Ecto neural progenitor cell (in vitro differentiated cells): ENCODE measurements around the gene ARL6IP6.

ENCODE experiments used
- DNase-seq: peaks from one replicate; pipeline ENCODE4 v3.0.0-alpha.2; 2018; ENCODE audit warnings: low spot score

Gene ARL6IP6

GRCh38 chr2:152804687-152805408 lies 86.4 kb downstream of the ARL6IP6 start:
- DNase-seq, result no peak

GRCh38 chr2:152811916-152812315 lies 93.5 kb downstream of the ARL6IP6 start:
- DNase-seq, result no peak
